ENCODE results near the gene GPBAR1.

DNA sequence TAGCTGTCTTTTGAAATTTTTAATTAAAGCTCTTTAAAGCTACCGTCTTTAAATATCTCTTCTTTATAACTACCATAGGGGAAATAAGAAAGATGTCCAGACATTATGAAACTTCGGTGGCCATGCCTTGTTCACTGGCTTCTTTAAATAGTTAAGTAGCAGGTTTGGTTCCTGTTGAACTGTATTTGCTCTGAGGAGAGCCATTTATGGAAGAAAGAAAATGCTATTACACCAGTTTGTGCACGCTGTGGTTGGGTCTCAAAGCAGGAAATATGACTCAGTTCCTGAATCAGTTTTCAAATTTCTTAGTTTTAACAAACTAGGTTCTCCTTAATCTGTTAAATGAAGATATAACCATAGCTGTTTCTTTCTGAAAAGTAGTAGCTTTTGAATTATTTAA lies 31.6 kb upstream of the GPBAR1 start:
- TF ChIP-seq, protein P1, sequence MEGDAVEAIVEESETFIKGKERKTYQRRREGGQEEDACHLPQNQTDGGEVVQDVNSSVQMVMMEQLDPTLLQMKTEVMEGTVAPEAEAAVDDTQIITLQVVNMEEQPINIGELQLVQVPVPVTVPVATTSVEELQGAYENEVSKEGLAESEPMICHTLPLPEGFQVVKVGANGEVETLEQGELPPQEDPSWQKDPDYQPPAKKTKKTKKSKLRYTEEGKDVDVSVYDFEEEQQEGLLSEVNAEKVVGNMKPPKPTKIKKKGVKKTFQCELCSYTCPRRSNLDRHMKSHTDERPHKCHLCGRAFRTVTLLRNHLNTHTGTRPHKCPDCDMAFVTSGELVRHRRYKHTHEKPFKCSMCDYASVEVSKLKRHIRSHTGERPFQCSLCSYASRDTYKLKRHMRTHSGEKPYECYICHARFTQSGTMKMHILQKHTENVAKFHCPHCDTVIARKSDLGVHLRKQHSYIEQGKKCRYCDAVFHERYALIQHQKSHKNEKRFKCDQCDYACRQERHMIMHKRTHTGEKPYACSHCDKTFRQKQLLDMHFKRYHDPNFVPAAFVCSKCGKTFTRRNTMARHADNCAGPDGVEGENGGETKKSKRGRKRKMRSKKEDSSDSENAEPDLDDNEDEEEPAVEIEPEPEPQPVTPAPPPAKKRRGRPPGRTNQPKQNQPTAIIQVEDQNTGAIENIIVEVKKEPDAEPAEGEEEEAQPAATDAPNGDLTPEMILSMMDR (IDR thresholded peaks at IDR 0.05): no peak
- TF ChIP-seq POLR2AphosphoS5 (IDR thresholded peaks at IDR 0.05) (peak; percentile 61), POLR2A (IDR thresholded peaks at IDR 0.05) (no peak)

Data from prostate gland (tissue), 2 donors.